Embryonic facial prominence (tissue), 1 donor: ENCODE measurements around the gene FAM111A.

Experiments used
- DNase-seq: peaks from one replicate; pipeline ENCODE4 v3.0.0-alpha.2; 2016; ENCODE audit errors: extremely low spot score

The FAM111A gene

DNA sequence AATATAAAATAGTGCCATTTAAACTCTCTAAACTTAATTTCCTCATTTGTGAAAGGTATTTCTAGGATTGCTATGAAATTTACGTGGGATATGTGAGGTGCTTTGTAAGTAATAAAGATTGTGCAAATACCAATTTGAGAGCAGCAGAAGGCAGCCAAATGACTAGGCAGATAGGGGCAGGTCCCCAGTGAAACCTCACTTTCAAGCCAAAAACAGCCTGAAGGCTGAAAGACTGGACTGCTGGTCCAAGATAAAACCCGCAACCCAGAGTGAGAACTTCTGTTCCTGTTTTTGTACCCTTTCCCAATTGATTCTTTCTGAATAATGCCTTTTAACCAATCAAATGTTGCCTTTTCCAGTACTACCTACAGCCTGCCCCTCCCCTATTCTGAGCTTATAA is 36.5 kb downstream of the FAM111A start:
- no peak for DNase-seq

DNA sequence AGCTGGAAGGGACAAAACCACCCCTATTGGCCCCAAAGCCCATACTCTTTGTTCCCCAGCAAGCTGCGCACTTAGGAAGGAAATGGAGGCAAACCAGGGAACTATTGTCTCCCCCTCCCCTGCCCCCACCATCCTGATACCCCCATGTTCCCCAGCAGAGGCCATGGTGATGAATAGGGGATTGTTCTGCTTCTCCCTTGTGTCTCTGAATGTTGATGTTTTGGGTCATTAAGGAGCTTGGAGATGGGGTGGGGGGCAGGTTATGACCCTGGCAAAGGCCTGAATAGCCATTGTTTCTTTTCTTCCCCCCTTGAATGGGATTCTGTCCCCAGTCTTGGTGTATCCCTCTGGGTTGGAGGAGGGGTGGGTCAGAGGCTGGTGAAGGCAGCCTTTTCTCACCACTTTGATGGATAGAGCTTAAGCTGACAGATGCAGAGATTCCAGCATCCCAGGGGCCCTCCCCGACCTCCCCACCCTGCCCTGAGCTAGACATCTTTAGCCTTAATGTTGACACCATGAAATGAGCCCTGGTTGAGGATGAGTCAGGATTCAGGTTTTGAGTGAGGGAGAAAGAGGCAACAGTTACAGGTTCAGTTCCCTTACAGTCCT is 37.6 kb downstream of the FAM111A start:
- DNase-seq: no peak

DNA sequence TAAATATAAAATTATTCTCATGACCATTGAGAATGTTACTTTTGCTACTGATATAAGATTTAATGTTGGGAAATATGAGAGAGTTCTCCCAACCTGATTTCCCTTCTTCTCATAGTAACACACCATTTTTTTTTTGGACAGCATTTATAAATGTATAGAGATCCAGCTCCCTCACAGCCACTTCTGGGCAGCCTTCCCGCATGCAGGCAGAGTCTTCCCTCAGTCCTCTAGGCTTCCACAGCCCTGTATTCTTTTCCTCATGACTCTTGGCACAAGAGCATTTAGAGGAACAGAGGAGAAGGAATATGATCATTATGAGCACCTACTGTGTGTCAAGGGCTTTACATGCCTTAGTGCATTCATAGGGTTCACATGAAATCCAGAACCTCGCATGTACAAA is 38.3 kb downstream of the FAM111A start:
- no peak for DNase-seq

DNA sequence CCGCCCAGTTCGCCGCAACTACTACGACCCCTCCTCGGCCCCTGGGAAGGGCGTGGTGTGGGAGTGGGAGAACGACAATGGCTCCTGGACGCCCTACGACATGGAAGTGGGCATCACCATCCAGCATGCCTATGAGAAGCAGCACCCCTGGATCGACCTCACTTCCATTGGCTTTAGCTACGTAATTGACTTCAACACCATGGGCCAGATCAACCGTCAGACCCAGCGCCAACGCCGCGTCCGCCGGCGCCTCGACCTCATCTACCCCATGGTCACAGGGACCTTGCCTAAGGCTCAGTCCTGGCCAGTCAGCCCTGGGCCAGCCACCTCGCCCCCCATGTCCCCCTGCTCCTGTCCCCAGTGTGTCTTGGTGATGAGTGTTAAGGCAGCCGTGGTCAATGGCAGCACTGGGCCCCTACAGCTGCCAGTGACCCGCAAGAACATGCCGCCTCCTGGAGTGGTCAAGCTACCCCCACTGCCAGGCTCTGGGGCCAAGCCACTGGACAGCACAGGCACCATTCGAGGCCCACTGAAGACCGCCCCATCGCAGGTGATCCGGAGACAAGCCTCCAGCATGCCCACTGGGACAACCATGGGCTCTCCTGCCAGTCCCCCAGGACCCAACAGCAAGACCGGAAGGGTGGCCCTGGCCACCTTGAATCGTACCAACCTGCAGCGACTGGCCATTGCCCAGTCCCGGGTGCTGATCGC is 39.2 kb downstream of the FAM111A start:
- no peak for DNase-seq

DNA sequence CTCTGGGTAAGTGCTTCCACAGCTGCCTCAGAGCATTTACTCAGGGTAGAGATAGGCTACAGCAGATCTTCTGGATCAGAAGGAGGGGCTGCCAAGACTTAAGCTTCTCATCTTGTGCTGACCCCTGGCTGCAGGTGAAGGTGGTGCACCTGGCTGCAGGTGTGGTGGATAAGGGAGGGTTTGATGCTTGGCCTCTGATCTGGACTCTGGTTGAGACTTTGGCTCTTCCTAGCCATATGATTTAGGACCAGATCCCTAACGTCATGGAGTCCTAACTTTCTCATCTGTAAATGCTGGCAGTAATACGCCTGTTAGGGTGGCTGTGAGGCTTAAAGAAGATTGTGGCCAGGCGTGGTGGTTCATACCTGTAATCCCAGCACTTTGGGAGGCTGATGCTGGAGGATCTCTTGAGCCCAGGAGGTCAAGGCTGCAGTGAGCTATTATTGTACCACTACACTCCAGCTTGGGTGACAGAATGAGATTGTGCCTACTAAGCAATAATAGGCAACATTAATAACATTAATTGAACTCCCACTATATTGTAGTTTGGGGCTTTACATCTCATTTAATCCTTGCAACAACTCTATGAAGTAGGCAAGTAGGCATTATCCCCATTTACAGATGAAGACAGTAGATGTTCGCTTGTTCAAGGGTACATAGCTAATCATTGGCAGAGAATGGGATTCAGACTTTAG is 39.9 kb downstream of the FAM111A start:
- no peak for DNase-seq

DNA sequence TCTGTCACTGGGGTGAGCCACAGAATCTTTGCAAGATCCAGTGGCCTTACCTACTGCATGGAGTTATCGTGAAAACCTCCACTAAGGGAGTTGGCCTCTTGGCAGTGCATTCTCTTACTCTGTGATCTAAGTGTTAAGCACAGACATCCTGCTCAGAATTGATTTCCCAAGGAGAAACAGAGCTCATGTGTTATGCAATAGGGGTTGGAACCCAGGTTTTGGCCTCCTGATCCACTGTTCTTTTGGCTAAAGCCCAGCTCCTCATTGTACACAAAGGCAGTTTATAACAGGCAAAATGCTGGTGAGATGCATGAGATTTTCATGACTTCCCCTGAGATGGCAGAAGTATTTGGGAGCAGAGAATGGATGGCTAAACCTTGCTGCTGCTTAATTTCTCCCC is 41.1 kb downstream of the FAM111A start:
- DNase-seq: no peak

DNA sequence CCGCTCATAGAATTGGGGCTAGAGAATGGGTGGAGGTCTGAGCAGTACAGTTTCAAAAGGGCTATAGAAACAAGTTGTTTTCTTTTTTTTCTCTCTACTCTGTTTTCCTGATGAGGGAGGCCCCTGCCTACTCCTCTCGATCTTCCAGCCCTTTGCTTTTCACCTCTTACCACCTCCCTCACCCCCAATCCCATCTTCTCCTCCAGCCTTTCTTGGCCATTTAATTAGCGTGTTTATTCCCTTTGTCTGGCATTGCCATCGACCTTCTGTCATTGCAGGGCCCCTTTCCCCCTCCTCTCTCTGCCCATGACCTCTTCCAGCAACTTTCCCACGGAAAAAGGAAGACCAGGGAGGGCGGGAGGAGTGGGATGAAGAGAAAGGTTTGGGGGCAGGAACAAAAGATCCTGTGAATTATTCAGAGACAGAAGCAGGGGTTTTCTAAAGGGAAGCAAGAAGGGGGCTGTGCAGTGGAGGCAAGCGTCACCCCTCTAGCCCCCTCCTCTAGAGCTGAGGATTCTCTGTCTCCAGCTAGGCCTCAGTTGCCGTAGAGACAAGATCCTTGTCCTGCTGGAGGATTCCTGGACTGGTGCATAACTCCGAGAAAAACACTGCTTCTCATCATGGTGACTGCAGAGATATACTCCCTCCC is 42.2 kb downstream of the FAM111A start:
- DNase-seq: no peak

DNA sequence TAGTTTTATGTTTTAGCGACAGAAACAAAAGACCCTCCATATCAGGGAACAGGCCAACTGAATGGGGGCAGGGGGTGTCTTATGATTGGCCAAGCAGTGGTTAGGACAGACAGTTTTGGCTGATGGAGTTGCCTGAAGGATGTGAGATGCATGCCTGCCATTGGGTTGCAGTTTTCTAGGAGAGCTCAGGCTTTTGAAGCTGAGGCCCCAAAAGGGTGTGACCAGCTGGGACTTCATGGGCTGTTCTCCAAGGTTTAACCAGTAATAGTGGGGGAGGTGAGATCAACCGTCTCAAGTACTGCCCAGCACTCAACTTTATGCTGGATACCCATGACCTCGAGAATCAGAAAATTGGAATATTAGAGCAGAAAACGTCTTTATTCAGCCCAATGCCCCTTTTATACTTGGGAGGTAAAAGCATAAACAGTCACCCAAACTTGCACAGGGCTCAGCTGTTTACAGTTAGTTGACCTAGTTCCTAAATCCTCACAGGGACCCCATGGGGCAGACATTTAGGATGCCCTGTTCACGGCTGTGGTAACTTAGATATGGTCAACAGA is 42.8 kb downstream of the FAM111A start:
- DNase-seq: no peak

DNA sequence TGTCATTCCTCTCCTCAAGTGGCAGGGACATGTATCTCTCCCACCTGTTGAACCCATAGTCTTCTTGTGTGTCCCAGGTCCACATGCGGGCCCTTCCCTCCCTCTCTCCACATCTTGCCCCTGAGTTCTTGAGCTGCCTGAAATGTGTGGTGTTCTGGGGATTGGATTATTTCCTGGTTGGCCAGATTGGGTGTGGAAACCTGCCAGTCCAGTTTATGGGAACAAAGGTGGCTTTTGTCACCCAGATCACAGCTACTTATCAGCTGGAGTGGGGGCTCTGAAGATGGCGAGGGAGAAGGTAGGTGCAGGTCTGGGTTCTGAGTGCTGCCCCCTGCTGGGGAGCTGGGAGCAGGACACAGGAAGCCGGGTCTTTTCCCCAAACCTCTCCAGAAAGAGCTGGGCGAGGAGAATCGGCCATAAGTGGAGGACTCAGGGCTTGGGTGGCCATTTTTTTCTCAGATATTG is 43.5 kb downstream of the FAM111A start:
- DNase-seq: no peak

DNA sequence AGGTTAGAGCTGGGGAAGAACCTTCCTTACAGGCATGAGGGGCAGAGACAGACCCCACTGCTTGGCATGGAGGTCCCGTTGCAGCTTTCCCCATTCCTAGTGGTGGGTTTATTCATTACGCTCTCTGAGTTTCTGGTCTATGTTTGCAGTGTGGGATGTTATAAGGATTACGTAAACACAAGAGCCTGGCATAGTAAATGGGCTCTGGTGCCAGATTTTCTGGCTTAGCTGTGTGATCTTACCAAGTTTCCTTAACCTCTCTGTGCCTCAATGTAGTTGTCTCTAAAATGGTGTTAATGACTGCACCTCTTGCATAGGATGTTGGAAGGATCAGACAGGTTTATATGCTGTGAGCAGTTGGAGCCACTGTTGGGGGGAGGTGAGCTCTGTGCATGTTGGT is 44.4 kb downstream of the FAM111A start:
- no peak for DNase-seq

DNA sequence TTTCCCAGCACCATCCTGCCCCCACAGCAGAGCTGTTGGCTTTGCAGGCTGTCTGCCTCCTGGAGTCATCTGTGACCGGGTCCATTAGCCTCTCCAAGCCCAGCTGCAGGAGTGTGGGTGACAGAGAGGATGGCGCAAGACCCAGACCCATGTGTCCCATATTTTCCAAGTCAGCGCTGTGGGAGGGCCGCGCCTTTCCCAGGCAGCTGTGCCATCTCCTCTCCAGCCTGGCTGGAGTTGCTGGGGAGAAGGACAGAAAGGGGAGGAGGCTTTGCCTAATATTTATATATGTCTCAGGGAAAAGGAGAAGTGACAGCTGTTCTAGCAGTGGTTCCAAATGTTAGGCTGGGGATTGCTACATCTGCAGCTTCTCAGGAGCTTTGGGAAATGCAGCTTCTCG is 44.9 kb downstream of the FAM111A start:
- DNase-seq: no peak

DNA sequence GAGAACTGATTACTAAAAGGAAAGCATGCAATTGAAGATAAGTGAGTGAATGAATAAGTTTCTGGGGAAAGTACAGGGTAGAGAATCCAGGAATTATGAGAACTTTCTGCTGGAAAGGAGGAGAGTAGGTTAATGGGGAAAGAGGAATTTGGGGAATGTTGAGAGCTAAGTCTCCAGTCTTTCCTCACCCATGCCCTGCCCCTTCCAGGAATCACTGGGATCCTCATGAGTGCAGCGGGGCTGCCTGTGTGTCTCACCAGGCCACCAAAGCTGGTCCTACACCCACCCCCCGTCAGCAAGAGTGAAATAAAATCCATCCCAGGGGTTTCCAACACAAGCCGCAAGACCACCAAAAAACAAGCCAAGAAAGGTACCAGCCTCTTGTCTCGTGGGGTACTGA is 46.3 kb downstream of the FAM111A start:
- no peak for DNase-seq

DNA sequence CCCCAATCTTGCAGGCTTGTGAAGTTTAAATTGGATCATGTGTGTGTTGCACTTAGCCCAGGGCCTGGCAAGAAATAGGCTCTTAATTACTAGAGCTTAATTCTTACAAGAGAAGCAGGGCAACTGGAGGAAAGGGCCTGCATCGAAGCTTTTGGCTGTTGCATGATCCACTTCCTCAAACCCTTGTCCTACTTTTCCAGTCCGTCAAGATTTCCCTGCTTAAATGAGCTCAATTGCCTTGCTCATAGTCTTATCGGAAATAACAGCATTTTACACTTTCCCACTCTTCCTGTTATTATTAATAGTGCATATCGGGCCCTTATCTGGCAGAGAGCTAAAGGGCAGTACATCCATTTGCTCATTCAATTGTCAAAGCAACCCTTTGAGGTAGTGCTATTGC is 47.3 kb downstream of the FAM111A start:
- no peak for DNase-seq

DNA sequence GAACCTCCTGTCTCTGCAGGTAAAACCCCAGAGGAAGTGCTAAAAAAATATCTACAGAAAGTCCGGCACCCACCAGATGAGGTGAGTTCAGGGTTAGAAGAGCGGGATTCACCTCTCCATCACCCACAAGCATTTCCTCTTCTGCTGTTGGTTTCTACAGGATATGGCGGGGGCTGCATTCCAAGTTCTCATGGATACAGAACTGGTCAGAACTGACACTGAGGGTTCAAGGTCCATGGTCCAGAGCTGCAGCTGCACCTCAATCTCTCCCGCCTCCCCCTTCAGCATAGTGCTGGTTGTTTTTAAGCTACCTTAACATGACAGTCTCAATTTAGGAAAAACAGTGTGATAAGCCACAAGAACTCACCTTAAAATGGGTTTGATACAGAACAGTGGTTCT is 48.4 kb downstream of the FAM111A start:
- DNase-seq: no peak

DNA sequence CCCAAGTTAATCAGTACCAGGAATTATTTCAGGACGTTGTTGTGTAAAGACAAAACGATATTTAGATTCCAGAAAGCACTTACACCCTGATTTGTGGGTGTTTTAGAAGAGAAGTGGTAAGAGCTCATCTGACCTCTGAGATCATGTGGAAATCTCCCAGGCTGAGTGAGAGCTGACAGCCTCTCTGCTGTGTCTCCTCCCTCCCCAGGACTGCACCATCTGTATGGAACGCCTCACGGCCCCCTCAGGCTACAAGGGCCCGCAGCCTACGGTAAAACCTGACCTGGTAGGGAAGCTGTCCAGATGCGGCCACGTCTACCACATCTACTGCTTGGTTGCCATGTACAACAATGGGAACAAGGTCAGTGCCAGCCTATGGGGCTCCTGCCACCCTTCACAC is 49.2 kb downstream of the FAM111A start:
- no peak for DNase-seq

DNA sequence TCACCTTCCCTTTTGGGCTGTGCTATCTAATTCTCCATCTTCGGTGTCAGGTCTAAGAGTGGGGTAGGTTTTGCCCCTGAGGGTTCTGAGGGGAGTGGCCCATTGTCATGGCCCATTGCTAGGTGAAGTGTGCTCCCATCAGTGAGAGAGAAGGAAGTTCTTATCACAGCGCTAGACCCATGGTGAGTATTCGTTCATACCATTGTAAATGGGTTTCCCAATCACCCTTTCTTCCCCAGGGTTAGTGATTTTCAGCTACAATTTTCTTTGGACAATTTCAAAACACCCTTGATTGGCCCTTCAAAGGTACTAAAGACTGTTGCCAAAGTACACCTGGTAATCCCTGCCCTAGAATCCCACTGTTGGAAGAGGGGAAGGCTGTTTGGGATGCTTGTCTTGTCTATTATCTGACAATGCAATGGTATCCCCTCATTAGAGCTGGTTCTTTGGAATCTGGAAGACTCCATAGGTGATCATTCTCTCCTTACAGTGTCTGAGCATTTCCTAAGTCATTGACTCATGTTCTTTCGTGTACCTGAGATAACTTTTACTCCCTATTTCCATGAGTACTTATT is 49.9 kb downstream of the FAM111A start:
- DNase-seq: no peak

DNA sequence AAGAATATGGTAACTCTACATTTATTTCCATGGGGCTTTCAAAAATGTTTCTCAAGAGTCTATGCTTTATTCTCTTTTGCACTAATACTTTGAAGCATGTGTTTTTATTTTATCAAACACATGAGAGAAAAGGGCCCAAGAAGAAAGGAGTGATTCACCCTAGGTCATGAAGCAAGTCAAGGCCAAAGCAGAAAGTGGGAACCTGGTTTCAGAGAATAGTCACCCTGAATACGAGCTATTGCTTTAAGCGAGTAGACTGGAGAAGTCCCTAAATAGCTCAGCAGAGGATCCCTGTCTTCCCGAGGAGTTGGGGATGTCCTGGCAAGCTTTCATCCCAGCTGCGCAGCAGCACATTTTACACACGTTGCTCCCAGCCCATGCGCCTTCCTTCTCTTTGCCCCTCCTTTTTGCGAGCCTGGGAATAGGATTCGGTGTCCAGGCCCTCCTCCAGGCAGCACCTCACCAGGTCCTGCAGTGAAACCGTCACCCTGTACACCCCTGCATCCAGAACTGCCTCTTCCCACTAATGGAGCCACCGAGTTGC is 51.0 kb downstream of the FAM111A start:
- DNase-seq: no peak

DNA sequence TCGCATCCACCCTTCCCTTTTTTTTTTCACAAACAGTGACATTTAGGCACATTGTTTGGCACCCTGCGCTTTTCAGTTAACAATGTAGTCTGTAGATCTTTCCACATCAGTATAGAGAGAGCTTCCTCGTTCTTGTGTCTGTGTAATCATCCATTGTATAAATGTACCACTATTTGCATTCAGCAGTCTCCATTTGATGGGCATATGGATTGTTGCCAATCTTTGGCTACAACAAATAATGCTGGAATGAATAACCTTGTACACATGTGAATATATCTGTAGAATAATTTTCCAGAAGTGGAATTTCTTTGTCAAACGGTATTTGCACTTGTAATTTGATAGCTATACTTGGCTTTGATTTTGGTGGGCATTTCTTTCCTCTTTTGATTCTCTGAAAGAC is 52.9 kb downstream of the FAM111A start:
- DNase-seq: no peak

DNA sequence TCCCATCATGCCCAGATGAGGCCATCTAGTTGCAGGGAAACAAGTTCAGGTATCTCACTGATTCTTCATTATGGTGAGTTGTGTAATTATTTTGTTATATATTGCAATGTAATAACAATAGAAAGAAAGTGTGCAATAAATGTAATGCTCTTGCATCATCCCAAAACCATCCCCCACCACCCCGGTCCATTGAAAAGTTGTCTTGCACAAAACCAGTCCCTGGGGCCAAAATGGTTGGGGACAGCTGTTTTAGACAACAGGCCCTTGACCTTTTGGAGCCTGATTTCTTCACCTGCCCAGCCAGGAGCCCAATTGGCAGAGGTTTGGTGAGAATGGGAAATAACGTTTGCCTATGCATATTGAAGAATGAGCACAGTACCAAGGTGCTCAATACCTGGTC is 54.1 kb downstream of the FAM111A start:
- DNase-seq: no peak

DNA sequence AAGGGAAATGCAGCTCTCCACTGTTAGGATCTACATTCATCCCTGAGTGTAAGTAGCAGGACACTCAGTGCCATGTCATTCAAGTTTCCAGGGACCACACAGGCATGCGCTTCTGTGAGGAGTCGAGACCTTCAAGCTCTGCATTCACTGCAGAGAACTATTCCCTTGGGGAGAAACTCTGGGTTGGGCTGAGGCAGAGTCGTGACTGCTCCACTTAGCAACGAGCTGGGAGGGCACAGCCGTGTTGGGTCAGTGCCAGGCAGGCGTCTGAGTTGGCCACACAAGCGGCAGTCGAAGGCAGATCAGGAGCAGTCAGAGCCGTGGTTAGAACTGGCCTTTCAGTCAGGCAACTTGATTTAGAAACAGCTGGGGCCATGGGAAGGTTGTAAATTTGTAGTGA is 55.3 kb downstream of the FAM111A start:
- no peak for DNase-seq

DNA sequence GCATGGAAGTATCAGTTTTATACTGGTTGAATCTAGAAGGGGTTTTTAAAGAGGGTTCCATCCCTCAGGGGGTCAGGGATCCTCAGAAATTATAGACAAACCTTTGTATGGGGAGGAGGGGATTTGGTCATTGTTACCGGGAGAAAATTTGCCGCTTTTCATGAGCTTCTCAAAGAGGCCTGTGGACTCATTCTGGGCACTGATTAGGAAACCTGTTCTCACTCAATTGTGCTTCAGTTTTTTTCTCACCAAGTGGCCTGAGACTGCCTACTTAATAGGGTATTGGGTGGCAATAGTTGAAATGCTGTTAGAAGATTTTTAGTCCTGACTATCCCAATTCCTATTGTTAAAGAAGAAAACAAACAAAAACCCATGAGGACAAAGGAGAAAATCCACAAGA is 56.1 kb downstream of the FAM111A start:
- no peak for DNase-seq
